Panc1 (cell line): Measurements from ENCODE around the gene RTN4IP1. TPM values are rescaled to one million over a fixed set of nuclear protein-coding genes. Genes with fewer than 3 reads are reported as not detected.

ENCODE experiments used
- ATAC-seq: fragments of 200-7000 bp; cut with Tn5 transposase; 2 replicates; pipeline ENCODE4 v1.9.1; 2020; ENCODE audit warnings: mild to moderate bottlenecking, moderate library complexity
- BruUV-seq: library from RNA; stranded (reverse); fragments of 400-500 nt; replicated peaks from 2 replicates; lab custom pipeline; 2021; lab: Mats Ljungman, UMichigan
- CTCF ChIA-PET: fragments of 300-600 bp; sonication (Branson Sonifier 250); formaldehyde crosslinking; loops from one replicate; lab custom pipeline; 2022; ENCODE audit warnings: antibody characterized with exemption; lab: Charles Lee
- POLR2A ChIA-PET: fragments of 300-600 bp; sonication (Branson Sonifier 250); formaldehyde crosslinking; loops from one replicate; lab custom pipeline; 2022; ENCODE audit warnings: antibody characterized with exemption; lab: Charles Lee
- DNase-seq: peaks from one replicate; pipeline ENCODE4 v3.0.0-alpha.2; 2010; ENCODE audit warnings: low read depth, low spot score
- H3K27ac ChIP-seq: 2 replicates; pipeline ENCODE4 v1.5.1; 2011; ENCODE audit warnings: mild to moderate bottlenecking, low read length, inconsistent platforms
- H3K27me3 ChIP-seq: fragments of 200-500 bp; sonication (Bioruptor generic); 2 replicates; pipeline ENCODE4 v1.6.0; 2014; ENCODE audit warnings: low read length, inconsistent platforms; ENCODE audit not compliant: control insufficient read depth, insufficient read depth
- H3K36me3 ChIP-seq: fragments of 200-500 bp; sonication (Bioruptor generic); 2 replicates; pipeline ENCODE4 v1.5.1; 2014; ENCODE audit warnings: inconsistent platforms, mild to moderate bottlenecking, low read length, moderate library complexity; ENCODE audit not compliant: control insufficient read depth, insufficient read depth
- H3K4me1 ChIP-seq: 2 replicates; pipeline ENCODE4 v1.5.1; 2011; ENCODE audit warnings: inconsistent platforms, mild to moderate bottlenecking, low read length, moderate library complexity; ENCODE audit not compliant: control insufficient read depth, insufficient read depth
- H3K4me3 ChIP-seq, 2 experiments: 2 replicates each; pipeline ENCODE4 v1.5.1; 2011 to 2012; ENCODE audit warnings: low read depth in 2 of 2, low read length in 2 of 2, mild to moderate bottlenecking in 2 of 2, inconsistent platforms in 1 of 2, moderate library complexity in 1 of 2
- H3K9me3 ChIP-seq: fragments of 200-500 bp; sonication (Bioruptor generic); 2 replicates; pipeline ENCODE4 v1.5.1; 2014; ENCODE audit warnings: low read depth, mild to moderate bottlenecking, inconsistent platforms, low read length, moderate library complexity; ENCODE audit not compliant: control insufficient read depth, insufficient read depth
- CTCF ChIP-seq: fragments of 450-650 bp; IDR thresholded peaks from 2 replicates; pipeline ENCODE4 v1.5.1; 2017; ENCODE audit warnings: mild to moderate bottlenecking
- POLR2AphosphoS5 ChIP-seq: IDR thresholded peaks from 2 replicates; pipeline ENCODE4 v1.6.1; 2012; ENCODE audit warnings: mild to moderate bottlenecking, low read depth, low read length, moderate library complexity
- SIN3A ChIP-seq: IDR thresholded peaks from 2 replicates; pipeline ENCODE4 v1.6.1; 2012; ENCODE audit warnings: low read depth, mild to moderate bottlenecking, low read length, moderate library complexity, borderline replicate concordance; ENCODE audit not compliant: insufficient read depth
- TCF7L2 ChIP-seq: IDR thresholded peaks from 2 replicates; pipeline ENCODE4 v1.6.1; 2011; ENCODE audit warnings: mild to moderate bottlenecking, low read depth, low read length, inconsistent platforms
- in situ Hi-C: cut with HindIII; loops from 2 replicates; pipeline ENCODE4 v1.10.0; 2016; ENCODE audit warnings: low sequenced_read_pairs, low pct_unique_long_range_greater_than_20kb
- intact Hi-C: fragments of 100-400 bp; cut with micrococcal nuclease; formaldehyde crosslinking; loops from one replicate; pipeline ENCODE4 v1.10.0; 2022; ENCODE audit not compliant: unreplicated experiment
- total RNA-seq: library from RNA; stranded (reverse); gene quantifications from one replicate; pipeline ENCODE4 v1.2.1, GENCODE V29; 2021; ENCODE audit not compliant: unreplicated experiment
- TF ChIP-seq, protein P1 (sequence below), 2 experiments: IDR thresholded peaks; 2 replicates each; pipeline ENCODE4 v1.6.1; 2011 to 2012; ENCODE audit warnings: low read depth in 2 of 2, control low read depth in 1 of 2, low read length in 1 of 2, mild to moderate bottlenecking in 1 of 2, moderate library complexity in 1 of 2; ENCODE audit not compliant: insufficient read depth in 1 of 2

Gene RTN4IP1
- total RNA-seq, 1 experiment from 2014 or later, result 9.4 TPM

- TF ChIP-seq SIN3A (no peak), CTCF (no peak), TCF7L2 (no peak), POLR2AphosphoS5 (no peak)
- TF ChIP-seq, protein P1, sequence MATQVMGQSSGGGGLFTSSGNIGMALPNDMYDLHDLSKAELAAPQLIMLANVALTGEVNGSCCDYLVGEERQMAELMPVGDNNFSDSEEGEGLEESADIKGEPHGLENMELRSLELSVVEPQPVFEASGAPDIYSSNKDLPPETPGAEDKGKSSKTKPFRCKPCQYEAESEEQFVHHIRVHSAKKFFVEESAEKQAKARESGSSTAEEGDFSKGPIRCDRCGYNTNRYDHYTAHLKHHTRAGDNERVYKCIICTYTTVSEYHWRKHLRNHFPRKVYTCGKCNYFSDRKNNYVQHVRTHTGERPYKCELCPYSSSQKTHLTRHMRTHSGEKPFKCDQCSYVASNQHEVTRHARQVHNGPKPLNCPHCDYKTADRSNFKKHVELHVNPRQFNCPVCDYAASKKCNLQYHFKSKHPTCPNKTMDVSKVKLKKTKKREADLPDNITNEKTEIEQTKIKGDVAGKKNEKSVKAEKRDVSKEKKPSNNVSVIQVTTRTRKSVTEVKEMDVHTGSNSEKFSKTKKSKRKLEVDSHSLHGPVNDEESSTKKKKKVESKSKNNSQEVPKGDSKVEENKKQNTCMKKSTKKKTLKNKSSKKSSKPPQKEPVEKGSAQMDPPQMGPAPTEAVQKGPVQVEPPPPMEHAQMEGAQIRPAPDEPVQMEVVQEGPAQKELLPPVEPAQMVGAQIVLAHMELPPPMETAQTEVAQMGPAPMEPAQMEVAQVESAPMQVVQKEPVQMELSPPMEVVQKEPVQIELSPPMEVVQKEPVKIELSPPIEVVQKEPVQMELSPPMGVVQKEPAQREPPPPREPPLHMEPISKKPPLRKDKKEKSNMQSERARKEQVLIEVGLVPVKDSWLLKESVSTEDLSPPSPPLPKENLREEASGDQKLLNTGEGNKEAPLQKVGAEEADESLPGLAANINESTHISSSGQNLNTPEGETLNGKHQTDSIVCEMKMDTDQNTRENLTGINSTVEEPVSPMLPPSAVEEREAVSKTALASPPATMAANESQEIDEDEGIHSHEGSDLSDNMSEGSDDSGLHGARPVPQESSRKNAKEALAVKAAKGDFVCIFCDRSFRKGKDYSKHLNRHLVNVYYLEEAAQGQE (IDR thresholded peaks at IDR 0.05; ENCODE audit: insufficient read depth in 1 of 2, low read depth in 2 of 2, low read length in 1 of 2), result no peak
- no peak overlapping the region for H3K4me3 ChIP-seq
- no peaks in the 10 kb centered on the region for H3K9me3 ChIP-seq
- H3K27ac ChIP-seq, result no peak overlapping the region
- no peaks in the 10 kb centered on the region for H3K4me1 ChIP-seq
- intact Hi-C loops (loop anchor here (10.0 kb wide), 1 partner anchor 445 kb away; the partner anchor contains the start of gene BEND3), in situ Hi-C loops (no loop called here)
- DNase-seq (no peak), ATAC-seq (no peak)
- H3K36me3 ChIP-seq, result no peaks in the 10 kb centered on the region; the same call in 1 of the 2 replicates
- BruUV-seq, result no TSS peak
- no peaks in the 10 kb centered on the region for H3K27me3 ChIP-seq
- CTCF ChIA-PET, result interaction anchor here (0.6 kb wide), 1 partner anchor 77 kb away, joined by 4 read pairs; no protein-coding TSS in a partner anchor
- POLR2A ChIA-PET, result interaction anchor here (0.5 kb wide), 1 partner anchor 305 kb away, joined by 3 read pairs; no protein-coding TSS in a partner anchor
Measured at GRCh38 chr6:106670236-106670635, 40.9 kb upstream of the RTN4IP1 start.

DNA sequence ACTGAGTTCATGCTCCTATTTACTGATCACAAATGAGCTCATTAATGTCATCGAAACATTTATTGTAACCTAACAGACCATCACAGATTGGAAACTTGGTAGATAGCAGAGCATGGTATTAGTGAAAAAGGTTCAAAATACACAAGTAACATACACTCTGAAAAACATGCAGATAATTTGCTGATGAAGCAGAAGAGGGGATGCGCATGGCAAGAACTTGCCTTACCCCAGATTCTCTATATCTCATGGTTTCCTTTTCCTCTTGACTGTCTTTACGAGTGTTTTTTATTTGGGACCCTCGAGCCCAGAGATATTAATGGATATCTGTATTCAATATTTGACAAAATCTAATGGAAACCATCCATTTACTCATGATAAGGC is 37.7 kb upstream of the RTN4IP1 start:
- ATAC-seq (no peak), DNase-seq (no peak)
- intact Hi-C loops, result no loop called here
- Histone ChIP-seq H3K4me1 (no peaks in the 10 kb centered on the region), H3K4me3 (no peak overlapping the region), H3K27ac (no peak overlapping the region), H3K36me3 (peaks cover 2% of the 10 kb centered on the region; the same call in 1 of the 2 replicates), H3K27me3 (no peaks in the 10 kb centered on the region), H3K9me3 (no peaks in the 10 kb centered on the region)
- BruUV-seq, result no TSS peak
- in situ Hi-C loops, result no loop called here
- ChIA-PET CTCF (no interaction called here), POLR2A (interaction anchor here (0.5 kb wide), 1 partner anchor 220 kb away, joined by 10 read pairs; no protein-coding TSS in a partner anchor)
- TF ChIP-seq, protein P1 (IDR thresholded peaks at IDR 0.05; ENCODE audit: insufficient read depth in 1 of 2, low read depth in 2 of 2, low read length in 1 of 2), result no peak
